Lower lobe of right lung (tissue), 2 donors: ENCODE results near the gene CLDN7. TPM values are rescaled to one million over a fixed set of nuclear protein-coding genes. Genes with fewer than 3 reads are reported as not detected.
A peak's percentile ranks its signal among the peaks of the same experiment; 100 is the strongest.

Source experiments
- ATAC-seq, 2 donors: fragments of 200-7000 bp; cut with Tn5 transposase; one replicate each; pipeline ENCODE4 v1.9.1; 2020 to 2022; ENCODE audit warnings: mild to moderate bottlenecking in 2 of 2, moderate library complexity in 2 of 2
- DNase-seq: peaks from one replicate; pipeline ENCODE4 v3.0.0-alpha.2; 2020
- H3K27ac ChIP-seq: fragments of 200-600 bp; one replicate; pipeline ENCODE4 v1.8.0; 2022
- H3K27me3 ChIP-seq: fragments of 200-600 bp; one replicate; pipeline ENCODE4 v1.8.0; 2022; ENCODE audit warnings: low read depth
- H3K36me3 ChIP-seq: fragments of 200-600 bp; one replicate; pipeline ENCODE4 v1.8.0; 2022; ENCODE audit warnings: mild to moderate bottlenecking
- H3K4me1 ChIP-seq: fragments of 200-600 bp; one replicate; pipeline ENCODE4 v1.8.0; 2022
- H3K4me3 ChIP-seq: fragments of 200-600 bp; one replicate; pipeline ENCODE4 v1.8.0; 2022; ENCODE audit warnings: mild to moderate bottlenecking
- H3K9me3 ChIP-seq: fragments of 200-600 bp; one replicate; pipeline ENCODE4 v1.8.0; 2022
- CTCF ChIP-seq: fragments of 200-600 bp; IDR thresholded peaks from one replicate; pipeline ENCODE4 v1.8.0; 2022; ENCODE audit warnings: antibody characterized with exemption, mild to moderate bottlenecking
- intact Hi-C: fragments of 100-400 bp; cut with DNase I; formaldehyde crosslinking; loops from one replicate; pipeline ENCODE4 v1.11.0; 2022
- total RNA-seq: library from RNA; stranded (reverse); fragmentation: NEBNext Ultra II Directional; extraction: Animal tissue kit (Norgen Biotek cat#: 25700); gene quantifications from one replicate; pipeline ENCODE4 v1.2.1, GENCODE V29; 2021
- donor health status: DM: no; HTN: yes; CAD: no; lungs with severe emphysema.

The CLDN7 gene
- total RNA-seq, 1 donor from 2014 or later = 98.7 TPM

DNA sequence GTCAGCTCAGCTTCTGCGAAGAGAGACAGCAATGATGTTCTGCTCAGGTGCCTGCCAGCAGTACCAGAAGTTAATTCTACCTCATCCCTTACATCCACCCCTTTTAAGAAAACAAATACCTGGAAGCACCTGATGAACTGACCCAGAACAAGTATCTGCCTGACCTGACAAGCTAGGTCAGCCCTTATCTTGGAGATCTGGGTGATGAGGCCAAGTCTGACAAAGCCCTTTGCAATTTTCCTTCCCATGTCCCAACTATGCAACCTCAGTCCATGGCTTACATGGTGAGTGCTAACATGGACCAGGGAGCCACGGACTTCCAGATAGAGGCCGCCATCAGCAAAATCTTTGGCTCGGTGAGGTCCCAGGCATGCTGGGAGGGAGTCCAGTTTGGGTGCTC, 38.9 kb downstream of the CLDN7 start:
- H3K4me3 ChIP-seq = no peak overlapping the region
- no peak for DNase-seq
- no peak overlapping the region for H3K27ac ChIP-seq
- H3K9me3 ChIP-seq = no peaks in the 10 kb centered on the region
- H3K4me1 ChIP-seq = peaks cover 27% of the 10 kb centered on the region
- no peaks in the 10 kb centered on the region for H3K27me3 ChIP-seq
- peaks cover 71% of the 10 kb centered on the region for H3K36me3 ChIP-seq
- intact Hi-C loops = no loop called here
- TF ChIP-seq CTCF = no peak
- ATAC-seq = no peak

- TF ChIP-seq CTCF = no peak
- ATAC-seq = no peak
- Histone ChIP-seq H3K36me3 (peaks cover 67% of the 10 kb centered on the region), H3K27ac (no peak overlapping the region), H3K4me1 (peaks cover 31% of the 10 kb centered on the region), H3K9me3 (no peaks in the 10 kb centered on the region), H3K4me3 (no peak overlapping the region), H3K27me3 (no peaks in the 10 kb centered on the region)
- no peak for DNase-seq
- intact Hi-C loops = no loop called here
Measured at GRCh38 chr17:7222972-7223292, 39.3 kb downstream of the CLDN7 start.

DNA sequence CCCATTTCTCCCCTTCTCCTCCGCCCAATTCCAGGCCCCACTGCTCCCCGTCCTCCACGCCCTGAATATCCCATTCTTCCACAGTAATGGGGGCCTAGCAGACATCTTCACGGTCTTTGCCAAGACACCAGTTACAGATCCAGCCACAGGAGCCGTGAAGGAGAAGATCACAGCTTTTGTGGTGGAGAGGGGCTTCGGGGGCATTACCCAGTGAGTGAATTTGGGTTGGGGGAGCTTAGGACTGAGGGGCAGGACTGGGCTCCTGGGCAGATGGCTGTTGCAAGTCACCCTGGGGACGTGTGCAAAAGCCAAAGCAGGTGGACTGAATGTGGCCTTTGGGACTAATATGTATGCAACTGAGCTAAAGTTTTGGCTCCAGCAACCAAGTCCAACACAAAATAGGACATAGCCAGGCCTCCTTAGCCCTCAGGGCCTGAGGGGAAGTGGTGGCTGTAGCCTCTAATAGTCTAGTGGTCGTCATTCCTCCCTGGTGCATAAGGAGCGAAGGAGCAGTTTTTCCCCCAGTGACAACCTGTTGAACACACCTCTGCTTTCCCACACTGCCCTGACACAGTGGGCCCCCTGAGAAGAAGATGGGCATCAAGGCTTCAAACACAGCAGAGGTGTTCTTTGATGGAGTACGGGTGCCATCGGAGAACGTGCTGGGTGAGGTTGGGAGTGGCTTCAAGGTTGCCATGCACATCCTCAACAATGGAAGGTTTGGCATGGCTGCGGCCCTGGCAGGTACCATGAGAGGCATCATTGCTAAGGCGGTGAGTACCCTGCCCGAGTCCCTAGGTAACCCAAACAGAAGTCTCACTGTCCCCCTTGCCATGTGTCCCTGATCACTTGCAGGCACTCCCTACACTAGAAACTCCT, 39.9 kb downstream of the CLDN7 start:
- ATAC-seq (no peak), DNase-seq (no peak)
- Histone ChIP-seq H3K4me3 (no peak overlapping the region), H3K36me3 (peaks cover 62% of the 10 kb centered on the region), H3K27ac (no peak overlapping the region), H3K4me1 (peaks cover 35% of the 10 kb centered on the region), H3K9me3 (no peaks in the 10 kb centered on the region), H3K27me3 (no peaks in the 10 kb centered on the region)
- intact Hi-C loops = no loop called here
- TF ChIP-seq CTCF = no peak

GRCh38 chr17:7221278-7222092, 40.8 kb downstream of the CLDN7 start:
- Histone ChIP-seq H3K36me3 (peaks cover 53% of the 10 kb centered on the region), H3K27ac (peak overlapping the region; percentile 97), H3K9me3 (no peaks in the 10 kb centered on the region), H3K4me1 (peaks cover 41% of the 10 kb centered on the region), H3K27me3 (no peaks in the 10 kb centered on the region), H3K4me3 (peak overlapping the region; percentile 97)
- no peak for TF ChIP-seq CTCF
- intact Hi-C loops = no loop called here
- no peak for DNase-seq
- no peak for ATAC-seq

DNA sequence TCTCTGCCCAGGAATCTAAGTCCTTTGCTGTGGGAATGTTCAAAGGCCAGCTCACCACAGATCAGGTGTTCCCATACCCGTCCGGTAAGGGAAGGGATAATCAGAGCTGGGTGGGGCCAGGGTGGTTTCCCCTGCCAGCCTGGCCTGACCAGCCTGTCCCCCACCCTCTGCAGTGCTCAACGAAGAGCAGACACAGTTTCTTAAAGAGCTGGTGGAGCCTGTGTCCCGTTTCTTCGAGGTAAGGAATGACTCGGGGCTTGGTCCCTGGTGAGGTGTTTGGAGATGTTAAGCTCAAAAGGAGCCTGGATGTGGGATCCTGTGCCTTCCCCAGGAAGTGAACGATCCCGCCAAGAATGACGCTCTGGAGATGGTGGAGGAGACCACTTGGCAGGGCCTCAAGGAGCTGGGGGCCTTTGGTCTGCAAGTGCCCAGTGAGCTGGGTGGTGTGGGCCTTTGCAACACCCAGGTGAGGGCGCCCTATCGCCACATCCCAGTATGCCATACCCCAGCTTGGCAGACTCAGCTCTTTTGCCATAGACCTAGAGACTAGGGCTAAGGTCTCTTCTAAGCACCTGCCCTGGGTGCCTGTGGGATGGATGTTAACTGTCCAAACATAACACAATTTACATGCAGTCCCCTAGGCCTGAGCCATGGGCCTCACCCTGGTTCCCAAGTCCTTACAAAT, 41.5 kb downstream of the CLDN7 start:
- peak; percentile 37 to 41 for ATAC-seq
- Histone ChIP-seq H3K4me3 (peak overlapping the region; percentile 97), H3K36me3 (peaks cover 46% of the 10 kb centered on the region), H3K4me1 (peaks cover 48% of the 10 kb centered on the region), H3K9me3 (no peaks in the 10 kb centered on the region), H3K27me3 (no peaks in the 10 kb centered on the region), H3K27ac (peak overlapping the region; percentile 97)
- intact Hi-C loops = no loop called here
- peak; percentile 76 for DNase-seq
- TF ChIP-seq CTCF = peak; percentile 48
